Erythroblast (primary cell): ENCODE measurements around the gene ABCG2.

Experiments used
- GATA1 ChIP-seq: IDR thresholded peaks from 2 replicates; pipeline ENCODE4 v1.6.1; 2011; ENCODE audit warnings: low read depth, mild to moderate bottlenecking, control low read depth, low read length, moderate library complexity
- POLR2A ChIP-seq: IDR thresholded peaks from 2 replicates; pipeline ENCODE4 v1.6.1; 2011; ENCODE audit warnings: mild to moderate bottlenecking, low read length

DNA sequence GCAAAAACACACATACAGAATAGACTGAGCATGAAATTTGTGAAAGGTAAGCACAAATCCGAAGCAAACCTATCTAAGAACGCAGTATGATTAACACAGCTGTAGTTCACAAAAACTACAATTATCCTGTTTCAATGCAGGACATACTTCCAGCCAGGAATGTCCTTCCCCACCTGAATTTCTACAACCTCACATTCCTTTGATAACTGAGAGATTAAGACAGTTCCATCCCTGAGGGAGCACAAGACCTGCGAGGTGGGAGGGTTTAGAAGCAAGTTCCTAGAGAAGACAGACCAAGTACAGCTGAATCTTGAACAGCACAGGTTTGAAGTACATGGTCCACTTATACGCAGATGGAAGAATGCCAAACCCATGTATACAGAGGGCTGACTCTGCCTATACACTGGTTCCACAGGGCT is 10.6 kb downstream of the ABCG2 start:
- TF ChIP-seq POLR2A (no peak), GATA1 (no peak)
